NCI-H2107 treated with DMSO at 0.1 percent for 48 hours (cell line): ENCODE data around the gene ARHGAP42.

Source experiments
- DNase-seq: peaks from one replicate; lab custom pipeline; 2025; ENCODE audit not compliant: unreplicated experiment; lab: John Stamatoyannopoulos, UW

The ARHGAP42 gene

GRCh38 chr11:100949443-100949842 is 262.4 kb downstream of the ARHGAP42 start:
- no peak for DNase-seq

GRCh38 chr11:100955318-100955717 is 268.2 kb downstream of the ARHGAP42 start:
- DNase-seq, result no peak

- peak; percentile 2 for DNase-seq
Measured at GRCh38 chr11:100956351-100956750, 269.3 kb downstream of the ARHGAP42 start.

GRCh38 chr11:100957499-100957898 is 270.4 kb downstream of the ARHGAP42 start:
- no peak for DNase-seq

GRCh38 chr11:100961633-100962032 is 274.5 kb downstream of the ARHGAP42 start:
- no peak for DNase-seq

- DNase-seq, result no peak
Measured at GRCh38 chr11:100963375-100963774, 276.3 kb downstream of the ARHGAP42 start.

GRCh38 chr11:100964435-100964834 is 277.3 kb downstream of the ARHGAP42 start:
- DNase-seq, result no peak

GRCh38 chr11:100965346-100965745 is 278.3 kb downstream of the ARHGAP42 start:
- no peak for DNase-seq

- no peak for DNase-seq
Measured at GRCh38 chr11:100966366-100966765, 279.3 kb downstream of the ARHGAP42 start.

GRCh38 chr11:100969008-100969407 is 281.9 kb downstream of the ARHGAP42 start:
- no peak for DNase-seq

GRCh38 chr11:100970283-100971164 is 283.4 kb downstream of the ARHGAP42 start:
- no peak for DNase-seq

GRCh38 chr11:100972046-100972445 is 285.0 kb downstream of the ARHGAP42 start:
- no peak for DNase-seq

GRCh38 chr11:100978442-100978841 is 291.4 kb downstream of the ARHGAP42 start:
- DNase-seq, result no peak

GRCh38 chr11:100978939-100979338 is 291.9 kb downstream of the ARHGAP42 start:
- no peak for DNase-seq

GRCh38 chr11:100980156-100980555 is 293.1 kb downstream of the ARHGAP42 start:
- DNase-seq, result no peak

GRCh38 chr11:100981196-100981824 is 294.2 kb downstream of the ARHGAP42 start:
- no peak for DNase-seq

GRCh38 chr11:100984668-100985067 is 297.6 kb downstream of the ARHGAP42 start:
- no peak for DNase-seq

- no peak for DNase-seq
Measured at GRCh38 chr11:100990931-100991330, 303.8 kb downstream of the ARHGAP42 start.

- no peak for DNase-seq
Measured at GRCh38 chr11:100991541-100991940, 304.5 kb downstream of the ARHGAP42 start.

- no peak for DNase-seq
Measured at GRCh38 chr11:100994966-100995365, 307.9 kb downstream of the ARHGAP42 start.

GRCh38 chr11:100999756-101000155 is 312.7 kb downstream of the ARHGAP42 start:
- no peak for DNase-seq

GRCh38 chr11:101003468-101003867 is 316.4 kb downstream of the ARHGAP42 start:
- DNase-seq, result no peak
